Measurements from ENCODE around the gene ESD.
"Not testable (repeated sequence)": the region's sequence is repeated elsewhere in the genome, so short reads cannot be mapped to it uniquely, and the experiment has no call there.

Gene ESD

DNA sequence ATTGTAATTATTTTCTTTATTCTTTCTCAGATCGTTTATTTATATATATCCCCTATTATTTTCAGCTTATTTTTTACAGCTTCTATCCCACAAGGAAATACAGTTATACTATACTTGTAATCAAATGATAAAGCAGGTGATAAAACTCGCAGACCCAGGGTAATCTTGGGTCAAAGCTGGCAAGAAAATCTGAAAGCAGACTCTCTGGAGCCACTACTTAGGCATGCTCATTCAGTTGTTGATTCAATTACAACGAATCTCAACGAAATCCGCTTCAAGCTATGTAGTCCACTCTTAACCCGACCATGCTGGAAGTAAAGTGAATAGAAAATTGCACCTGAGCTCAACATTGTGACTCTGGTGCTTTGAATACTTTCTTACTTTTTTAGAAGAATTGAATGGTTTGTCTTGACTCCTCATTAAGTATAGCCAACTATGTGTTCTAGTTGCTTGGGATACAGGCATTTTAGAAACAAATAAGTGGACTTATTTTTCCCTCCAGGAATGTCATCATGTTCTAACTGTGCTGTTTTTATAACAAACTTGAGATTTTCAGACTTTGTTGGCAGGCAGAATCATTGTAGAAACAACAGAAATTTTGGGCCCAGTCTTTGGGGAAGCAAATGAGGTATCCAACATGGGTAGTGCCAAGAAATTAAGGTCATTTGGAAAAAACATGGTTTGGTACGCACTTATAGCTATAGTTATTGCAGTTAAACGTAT lies 21.4 kb downstream of the ESD start:
- no peak overlapping the region for H3K4me3 ChIP-seq (ENCODE audit: low read depth, low read length)
- TF ChIP-seq, protein P1, sequence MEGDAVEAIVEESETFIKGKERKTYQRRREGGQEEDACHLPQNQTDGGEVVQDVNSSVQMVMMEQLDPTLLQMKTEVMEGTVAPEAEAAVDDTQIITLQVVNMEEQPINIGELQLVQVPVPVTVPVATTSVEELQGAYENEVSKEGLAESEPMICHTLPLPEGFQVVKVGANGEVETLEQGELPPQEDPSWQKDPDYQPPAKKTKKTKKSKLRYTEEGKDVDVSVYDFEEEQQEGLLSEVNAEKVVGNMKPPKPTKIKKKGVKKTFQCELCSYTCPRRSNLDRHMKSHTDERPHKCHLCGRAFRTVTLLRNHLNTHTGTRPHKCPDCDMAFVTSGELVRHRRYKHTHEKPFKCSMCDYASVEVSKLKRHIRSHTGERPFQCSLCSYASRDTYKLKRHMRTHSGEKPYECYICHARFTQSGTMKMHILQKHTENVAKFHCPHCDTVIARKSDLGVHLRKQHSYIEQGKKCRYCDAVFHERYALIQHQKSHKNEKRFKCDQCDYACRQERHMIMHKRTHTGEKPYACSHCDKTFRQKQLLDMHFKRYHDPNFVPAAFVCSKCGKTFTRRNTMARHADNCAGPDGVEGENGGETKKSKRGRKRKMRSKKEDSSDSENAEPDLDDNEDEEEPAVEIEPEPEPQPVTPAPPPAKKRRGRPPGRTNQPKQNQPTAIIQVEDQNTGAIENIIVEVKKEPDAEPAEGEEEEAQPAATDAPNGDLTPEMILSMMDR (IDR thresholded peaks at IDR 0.05; ENCODE audit: low read depth, low read length): no peak

DNA sequence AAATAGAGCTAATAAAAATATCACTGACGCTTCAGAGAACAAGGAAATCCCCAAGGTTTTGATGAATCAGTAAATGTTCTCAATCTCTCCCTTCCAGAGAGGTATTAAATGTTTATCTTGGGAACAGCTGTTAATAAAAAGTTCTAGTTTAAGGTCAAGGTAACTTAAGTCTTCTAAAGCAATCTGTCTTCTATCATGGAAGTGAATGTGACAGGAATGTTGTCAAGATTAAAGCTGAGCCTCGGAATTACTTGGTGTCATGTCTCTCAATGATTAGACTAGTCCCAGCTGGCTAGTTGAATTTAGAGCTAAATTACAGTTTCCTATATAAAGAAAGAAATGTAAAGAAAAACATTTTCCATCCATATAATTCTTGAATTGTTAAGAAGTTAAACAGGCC lies 23.4 kb downstream of the ESD start:
- H3K4me3 ChIP-seq (ENCODE audit: low read depth, low read length): no peak overlapping the region
- TF ChIP-seq, protein P1 (IDR thresholded peaks at IDR 0.05; ENCODE audit: low read depth, low read length): no peak

DNA sequence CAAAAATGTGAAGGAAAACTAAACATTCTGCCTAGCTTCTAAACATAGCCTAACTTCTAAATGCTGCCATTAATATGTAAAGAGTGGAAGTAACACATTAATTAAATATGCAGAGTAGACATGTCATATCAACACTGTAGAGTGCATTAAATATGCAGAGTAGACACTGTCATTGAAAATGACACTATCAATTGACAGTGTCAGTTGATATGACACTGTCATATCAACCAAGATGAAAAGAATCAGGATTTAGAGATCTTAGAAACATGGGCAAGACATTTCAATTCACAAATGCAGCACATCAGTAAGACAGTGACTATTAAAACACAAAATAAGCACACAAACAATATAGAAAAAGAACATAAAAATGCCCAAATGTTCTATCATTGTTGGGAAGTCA lies 25.3 kb downstream of the ESD start:
- no peak overlapping the region for H3K4me3 ChIP-seq (ENCODE audit: low read depth, low read length)
- TF ChIP-seq, protein P1 (IDR thresholded peaks at IDR 0.05; ENCODE audit: low read depth, low read length): no peak

DNA sequence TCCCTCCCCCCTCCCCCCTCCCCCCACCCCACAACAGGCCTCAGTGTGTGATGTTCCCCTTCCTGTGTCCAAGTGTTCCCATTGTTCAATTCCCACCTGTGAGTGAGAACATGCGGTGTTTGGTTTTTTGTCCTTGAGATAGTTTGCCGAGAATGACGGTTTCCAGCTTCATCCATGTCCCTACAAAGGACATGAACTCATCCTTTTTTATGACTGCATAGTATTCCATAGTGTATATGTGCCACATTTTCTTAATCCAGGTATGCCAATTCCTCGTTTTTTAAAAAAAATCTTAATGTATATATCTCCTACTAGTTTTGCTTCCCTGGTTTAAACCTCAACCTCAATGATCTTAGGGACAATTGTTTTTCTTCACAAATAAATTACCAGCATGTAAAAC lies 27.0 kb downstream of the ESD start:
- not testable (repeated sequence) for H3K4me3 ChIP-seq (ENCODE audit: low read depth, low read length)

DNA sequence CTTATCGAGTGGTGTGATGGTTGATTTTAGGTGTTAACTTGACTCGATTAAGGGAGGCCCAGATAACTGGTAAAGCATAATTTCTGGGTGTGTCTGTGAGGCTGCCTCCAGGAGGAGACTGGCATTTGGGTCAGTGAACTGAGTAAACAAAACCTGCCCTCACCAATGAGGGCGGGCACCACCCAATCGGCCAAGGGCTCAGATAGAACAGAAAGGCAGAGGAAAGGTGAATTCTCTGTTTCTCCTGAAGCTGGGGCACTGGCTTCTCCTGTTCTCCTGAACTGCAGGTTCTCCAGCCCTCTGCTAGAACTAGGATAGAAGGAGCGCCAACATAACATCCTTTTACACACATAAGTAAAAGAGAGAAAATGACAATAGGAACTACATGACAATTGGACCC lies 35.1 kb downstream of the ESD start:
- TF ChIP-seq, protein P1 (IDR thresholded peaks at IDR 0.05; ENCODE audit: low read depth, low read length): no peak

DNA sequence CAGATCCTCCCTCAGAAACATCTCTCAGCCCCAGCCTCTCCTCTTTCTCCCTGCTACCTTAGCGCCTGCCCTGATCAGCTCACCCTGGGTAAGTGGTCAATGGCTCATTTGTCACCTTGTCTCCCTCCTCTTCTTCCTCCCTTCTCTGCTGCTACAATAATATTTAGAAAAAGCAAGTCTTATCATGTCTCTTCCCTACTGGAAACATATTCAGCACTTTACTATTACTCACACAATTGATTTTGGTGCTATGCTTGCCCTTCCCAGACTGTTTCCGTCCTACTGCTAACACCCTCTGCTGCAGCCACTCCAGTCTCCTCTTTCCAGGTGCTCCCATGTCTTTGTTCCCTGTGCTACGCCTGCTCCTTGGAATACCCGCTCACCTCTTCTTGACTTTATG lies 35.8 kb downstream of the ESD start:
- TF ChIP-seq, protein P1 (IDR thresholded peaks at IDR 0.05; ENCODE audit: low read depth, low read length): no peak
- H3K4me3 ChIP-seq (ENCODE audit: low read depth, low read length): no peak overlapping the region

More for the DNA sequence above, 35.1 kb downstream of the ESD start:
- H3K4me3 ChIP-seq (ENCODE audit: low read depth, low read length): no peak overlapping the region

DNA sequence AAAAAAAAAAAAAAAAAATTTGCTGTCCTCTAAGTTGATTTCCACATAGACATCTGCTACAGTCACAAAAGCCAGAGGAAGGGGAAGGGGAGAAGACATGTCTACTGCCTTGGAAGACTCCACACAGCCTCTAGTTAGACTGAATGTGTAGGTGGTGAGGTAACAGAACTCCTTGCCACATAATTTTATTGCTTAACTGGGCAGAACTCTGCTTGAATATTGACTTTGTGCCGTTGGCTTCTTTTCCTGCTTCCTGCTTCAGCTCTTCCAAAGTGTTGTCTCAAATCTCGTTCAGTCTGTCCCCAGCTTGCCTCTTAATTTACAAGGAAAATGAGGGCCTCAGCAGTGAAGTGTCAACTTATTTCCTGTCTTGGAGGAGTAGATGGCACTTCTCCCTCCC lies 37.1 kb downstream of the ESD start:
- H3K4me3 ChIP-seq (ENCODE audit: low read depth, low read length): no peak overlapping the region
- TF ChIP-seq, protein P1 (IDR thresholded peaks at IDR 0.05; ENCODE audit: low read depth, low read length): no peak

DNA sequence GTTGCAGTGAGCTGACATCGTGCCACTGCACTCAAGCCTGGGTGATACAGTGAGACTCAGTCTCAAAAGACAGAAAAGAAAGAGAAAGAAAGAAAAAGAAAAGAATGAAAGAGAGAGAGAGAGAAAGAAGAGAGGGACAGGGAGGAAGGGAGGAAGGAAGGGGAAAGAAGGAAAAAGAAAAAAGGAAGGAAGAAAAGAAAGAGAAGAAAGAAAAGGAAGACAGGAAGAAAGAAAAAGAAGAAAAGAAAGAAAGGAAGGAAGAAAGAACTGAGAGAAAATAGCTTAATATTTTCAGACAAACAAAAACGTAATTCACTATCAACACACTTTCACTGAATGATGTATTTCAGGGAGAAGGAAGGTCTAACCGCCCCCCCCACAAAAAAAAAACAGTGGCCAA lies 39.3 kb downstream of the ESD start:
- TF ChIP-seq, protein P1 (IDR thresholded peaks at IDR 0.05; ENCODE audit: low read depth, low read length): no peak
- no peak overlapping the region for H3K4me3 ChIP-seq (ENCODE audit: low read depth, low read length)

All from WI38 (cell line).